Esophagus mucosa (tissue), 1 donor: ENCODE data around the gene CRAMP1. TPM values are rescaled to one million over a fixed set of nuclear protein-coding genes. Genes with fewer than 3 reads are reported as not detected.

ENCODE experiments used
- ATAC-seq: fragments of 200-7000 bp; cut with Tn5 transposase; one replicate; pipeline ENCODE4 v1.9.1; 2020
- total RNA-seq: library from RNA; stranded (reverse); gene quantifications from one replicate; pipeline ENCODE4 v1.2.4, GENCODE V29; 2023
- donor health status: DM: yes; HTN: yes; CAD: no.

Gene CRAMP1
- total RNA-seq, 1 donor from 2014 or later = 9.6 TPM

DNA sequence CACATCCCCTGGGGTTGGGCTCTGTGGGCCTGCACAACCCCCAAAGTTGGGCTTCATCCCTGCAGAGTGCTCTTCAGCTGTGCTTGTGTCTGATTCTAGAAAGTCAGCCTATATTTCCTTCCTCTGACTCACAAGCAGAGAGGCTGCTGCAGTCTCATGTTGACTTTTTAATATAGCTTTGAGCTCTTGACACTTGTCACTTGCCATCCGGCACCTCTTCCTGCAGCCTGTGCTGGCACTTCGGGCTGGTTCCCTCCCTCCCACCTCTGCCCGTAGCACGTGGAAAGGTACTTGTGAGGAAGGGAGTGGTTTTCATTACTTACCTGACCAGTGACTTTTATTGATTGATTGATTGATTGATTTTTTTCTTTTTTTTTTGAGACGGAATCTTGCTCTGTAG lies 46.9 kb downstream of the CRAMP1 start:
- no peak for ATAC-seq

DNA sequence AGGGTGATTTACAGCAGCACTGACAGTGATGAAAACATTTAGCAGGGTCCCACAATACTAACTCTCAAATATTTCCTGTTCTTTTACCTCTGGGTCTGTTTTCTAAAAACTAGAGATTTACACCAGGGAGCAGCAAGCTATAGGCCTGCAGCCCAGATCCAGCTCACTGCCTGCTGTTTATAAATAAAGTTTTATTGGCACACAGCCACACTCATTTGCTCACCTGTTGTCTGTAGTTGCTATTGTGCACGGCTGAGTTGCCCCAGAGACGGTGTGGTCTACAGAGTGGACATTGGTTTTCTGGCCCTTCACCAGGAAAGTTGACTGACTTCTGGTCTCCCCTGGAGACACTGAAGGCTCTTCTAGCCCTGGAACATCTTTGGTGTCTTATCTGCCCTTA lies 49.7 kb downstream of the CRAMP1 start:
- ATAC-seq = no peak

DNA sequence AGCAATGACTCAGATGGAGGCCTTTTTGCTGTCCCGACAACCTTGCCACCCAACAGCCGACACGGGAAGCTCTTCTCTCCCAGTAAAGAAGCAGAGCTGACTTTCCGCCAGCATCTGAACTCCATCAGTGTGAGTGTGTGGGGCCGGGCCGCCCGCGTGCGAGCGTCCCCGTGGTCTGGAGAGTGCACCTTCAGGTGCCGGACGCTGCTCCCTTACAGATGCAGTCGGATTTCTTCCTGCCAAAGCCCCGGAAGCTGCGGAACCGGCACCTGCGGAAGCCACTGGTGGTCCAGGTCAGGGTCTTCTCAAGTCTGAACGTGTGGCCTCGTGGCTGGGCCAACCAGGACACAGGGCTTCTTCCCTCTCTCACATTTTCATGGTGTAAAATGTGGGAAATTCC lies 50.4 kb downstream of the CRAMP1 start:
- ATAC-seq = no peak

DNA sequence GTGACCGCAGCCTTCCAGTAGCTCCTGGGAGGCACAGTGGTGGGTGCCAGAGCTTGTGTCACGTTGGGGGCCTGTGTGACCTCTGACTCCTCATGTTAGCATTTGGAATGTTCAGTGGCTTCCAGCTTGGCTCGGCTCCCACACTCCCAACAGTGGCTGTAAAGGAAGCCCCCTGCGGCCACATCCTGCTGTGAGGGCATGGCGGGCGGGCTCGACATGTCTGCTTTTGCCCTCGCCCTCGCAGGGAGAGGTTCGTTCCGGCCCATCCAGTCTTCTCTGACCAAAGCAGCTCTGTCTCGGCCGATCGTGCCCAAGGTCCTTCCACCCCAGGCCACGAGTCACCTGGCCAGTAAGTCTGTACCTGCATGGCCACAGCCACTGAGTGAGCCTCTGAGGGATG lies 53.7 kb downstream of the CRAMP1 start:
- ATAC-seq = no peak

DNA sequence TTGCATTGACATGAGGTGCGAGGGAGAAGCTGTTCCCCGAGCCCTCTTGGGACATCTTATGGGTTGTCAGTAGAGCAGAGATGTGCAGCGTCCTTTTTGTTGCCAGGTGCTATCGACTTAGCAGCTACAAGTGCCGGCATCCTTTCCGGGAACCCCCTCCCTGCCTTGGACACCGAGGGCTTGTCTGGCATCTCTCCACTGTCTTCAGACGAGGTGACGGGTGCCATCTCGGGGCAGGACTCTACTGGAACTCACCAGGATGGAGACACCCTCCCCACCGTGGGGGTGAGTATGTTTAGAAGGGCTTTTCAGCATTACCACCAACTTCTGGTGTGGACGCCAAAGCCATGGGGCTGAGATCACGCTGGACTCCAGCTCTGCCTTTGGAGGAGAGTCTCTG lies 54.2 kb downstream of the CRAMP1 start:
- ATAC-seq = no peak

DNA sequence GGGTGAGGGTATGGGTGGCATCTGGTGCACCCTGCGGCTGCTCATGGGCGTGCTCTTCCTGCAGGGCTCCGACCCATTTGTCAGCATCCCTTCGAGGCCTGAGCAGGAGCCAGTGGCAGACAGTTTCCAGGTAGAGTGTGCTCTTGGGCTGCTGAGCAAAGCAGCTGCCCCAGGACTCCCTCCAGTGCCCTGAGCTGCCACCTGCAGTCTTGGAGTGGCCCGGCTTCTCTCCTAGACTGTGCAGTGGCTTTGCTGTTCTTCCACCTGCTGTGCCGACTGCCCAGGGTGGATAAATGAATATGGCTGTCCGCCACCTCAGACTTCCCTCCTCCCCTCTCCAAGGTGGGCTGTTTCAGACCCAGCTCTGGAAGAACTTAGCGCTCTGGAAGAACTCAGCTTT lies 55.1 kb downstream of the CRAMP1 start:
- ATAC-seq = peak; percentile 22

DNA sequence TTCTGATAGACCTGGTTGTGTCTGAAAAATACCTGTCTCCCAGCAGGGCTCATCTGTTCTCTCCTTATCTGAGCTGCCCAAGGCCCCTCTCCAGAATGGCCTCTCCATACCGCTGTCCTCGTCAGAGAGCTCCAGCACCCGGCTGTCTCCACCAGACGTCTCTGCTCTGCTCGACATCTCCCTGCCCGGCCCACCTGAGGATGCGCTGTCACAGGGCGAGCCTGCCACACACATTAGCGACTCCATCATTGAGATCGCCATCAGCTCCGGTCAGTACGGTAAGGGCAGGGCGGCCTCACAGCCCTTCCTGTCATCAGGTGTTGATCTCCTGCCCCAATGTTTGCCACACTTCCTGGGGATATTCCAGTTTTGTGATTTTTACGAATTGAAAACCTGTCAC lies 55.8 kb downstream of the CRAMP1 start:
- no peak for ATAC-seq

DNA sequence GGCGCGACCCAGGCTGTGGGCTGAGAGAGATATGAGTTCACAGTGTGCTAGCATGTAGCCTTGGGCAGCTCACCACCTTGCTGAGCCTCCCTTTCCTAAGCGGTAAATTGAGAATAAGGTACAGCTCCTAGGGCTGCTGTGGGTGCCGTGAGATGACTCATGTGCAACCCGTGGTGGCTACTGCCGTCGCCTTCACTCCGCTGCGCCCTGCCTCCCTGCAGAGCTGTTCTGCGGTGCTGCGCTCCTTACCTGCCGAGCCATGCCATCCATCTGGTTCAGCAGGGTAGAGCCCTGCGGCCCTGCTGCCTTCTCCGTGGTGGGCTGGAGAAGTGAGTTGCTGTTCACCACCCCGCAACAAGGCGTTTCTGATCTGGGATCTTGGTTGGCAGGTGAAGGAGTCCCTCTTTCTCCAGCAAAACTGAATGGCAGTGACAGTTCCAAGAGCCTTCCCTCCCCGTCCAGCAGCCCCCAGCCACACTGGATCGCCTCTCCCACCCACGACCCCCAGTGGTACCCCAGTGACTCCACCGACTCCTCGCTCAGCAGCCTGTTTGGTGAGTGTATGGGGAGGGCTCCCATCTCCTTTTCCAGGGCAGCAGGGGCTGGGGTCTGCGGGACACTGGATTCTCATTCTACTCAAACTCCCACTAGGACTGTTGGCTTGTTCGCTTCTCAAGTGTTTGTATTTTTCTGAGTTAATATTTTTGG lies 56.6 kb downstream of the CRAMP1 start:
- ATAC-seq = no peak

DNA sequence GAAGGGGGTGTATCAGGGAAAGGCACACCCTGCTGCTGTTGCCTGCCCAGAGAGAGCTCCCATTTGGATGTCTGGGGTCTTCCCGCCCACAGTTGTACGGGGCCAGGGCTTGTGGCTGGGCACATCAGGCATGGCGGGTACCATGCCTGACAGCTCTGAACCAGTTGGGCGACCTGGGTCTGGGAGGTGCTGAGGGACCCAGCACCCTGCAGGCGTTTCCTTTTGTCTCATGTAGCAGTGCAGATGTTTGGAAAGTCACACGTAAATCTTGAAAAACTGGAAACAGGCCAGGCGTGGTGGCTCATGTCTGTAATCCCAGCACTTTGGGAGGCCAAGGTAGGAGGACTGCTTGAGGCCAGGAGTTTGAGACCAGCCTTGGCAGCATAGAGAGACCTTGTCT lies 57.5 kb downstream of the CRAMP1 start:
- ATAC-seq = peak; percentile 70

DNA sequence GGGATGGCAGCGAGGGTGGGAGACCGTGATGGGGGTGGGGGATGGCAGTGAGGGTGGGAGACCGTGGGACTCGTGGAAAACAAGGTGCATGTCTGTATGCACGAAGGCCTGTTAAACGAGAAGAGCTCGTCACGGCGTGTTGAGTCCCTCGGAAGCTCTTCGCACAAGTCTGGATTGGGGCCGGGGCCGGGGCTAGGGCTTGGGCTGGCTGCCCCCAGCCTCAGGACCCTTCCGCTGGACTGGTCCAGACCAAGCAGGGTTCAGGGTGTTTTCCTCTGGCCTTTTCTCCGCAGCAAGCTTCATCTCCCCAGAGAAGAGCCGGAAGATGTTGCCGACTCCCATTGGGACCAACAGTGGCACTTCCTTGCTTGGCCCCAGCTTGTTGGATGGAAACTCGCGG lies 58.2 kb downstream of the CRAMP1 start:
- ATAC-seq = no peak

DNA sequence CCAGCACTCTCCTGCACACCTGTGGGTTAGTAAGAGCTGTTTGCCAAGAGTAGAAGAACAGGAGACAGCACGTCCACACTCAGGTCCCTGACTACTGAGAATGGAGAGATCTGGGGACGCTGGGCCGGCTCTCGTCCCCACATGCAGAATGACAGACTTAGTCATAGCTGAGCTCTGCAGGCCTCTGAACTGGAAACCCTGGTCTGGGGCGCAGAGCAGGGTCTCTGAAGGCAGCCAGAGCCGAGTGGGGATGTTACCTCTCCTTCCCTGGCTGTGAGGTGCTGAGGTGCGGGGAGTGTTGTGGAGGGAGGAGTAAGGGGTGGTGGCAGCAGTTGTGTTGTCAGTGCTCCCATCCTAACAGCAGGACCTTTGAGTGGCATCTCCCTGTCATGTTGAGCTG lies 58.7 kb downstream of the CRAMP1 start:
- no peak for ATAC-seq

DNA sequence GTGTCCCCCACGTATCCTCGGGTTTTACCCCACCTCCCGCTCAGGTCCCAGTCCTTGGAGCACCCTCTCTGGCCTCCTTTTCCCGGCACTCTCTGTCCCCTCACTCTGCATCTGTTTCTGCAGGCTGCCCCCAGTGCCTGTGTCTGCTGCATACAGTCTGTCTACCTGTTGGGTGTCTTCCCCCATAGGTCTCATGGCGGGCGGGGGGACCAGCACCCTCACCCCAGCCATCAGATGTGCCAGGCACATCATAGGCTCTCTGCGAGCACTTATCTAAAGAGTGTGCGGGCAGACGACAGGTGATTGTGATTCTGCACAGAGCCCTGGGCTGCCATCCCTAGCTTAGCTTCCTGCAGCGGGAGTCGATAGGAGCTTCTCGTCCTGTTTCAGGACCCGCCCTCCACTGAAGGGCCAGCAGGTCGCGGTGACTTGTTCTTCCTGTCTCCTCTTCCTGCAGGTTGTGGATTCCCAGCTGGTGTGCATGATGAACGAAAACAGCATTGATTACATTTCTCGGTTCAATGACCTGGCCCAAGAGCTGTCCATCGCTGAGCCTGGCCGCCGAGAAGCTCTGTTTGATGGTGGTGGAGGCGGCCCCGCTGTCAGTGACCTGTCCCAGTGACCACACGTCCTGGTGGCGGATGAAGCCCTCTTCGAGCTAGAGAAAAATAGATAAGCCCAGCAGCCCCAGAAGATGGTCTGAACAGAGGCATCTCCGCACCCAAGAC lies 61.4 kb downstream of the CRAMP1 start:
- ATAC-seq = no peak

DNA sequence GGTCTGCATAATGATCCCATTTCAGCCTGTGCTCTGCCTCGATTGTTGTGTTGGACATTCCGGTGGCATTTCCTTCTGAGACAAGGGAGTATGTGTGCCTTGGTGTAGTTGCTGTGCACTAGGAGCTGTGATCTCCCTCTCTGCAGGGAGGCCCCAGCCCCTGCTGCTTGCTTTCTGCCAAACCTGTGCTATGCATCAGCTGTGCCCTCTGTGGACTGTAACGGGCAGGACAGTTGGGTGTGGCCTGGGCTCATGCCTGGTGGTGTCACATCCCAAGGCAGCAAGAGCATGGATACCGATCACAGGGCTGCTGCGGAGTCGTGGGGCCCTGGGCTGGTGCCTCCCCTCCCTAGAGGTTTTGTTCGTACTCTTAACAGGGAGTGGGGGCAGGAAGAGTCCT lies 62.1 kb downstream of the CRAMP1 start:
- no peak for ATAC-seq

DNA sequence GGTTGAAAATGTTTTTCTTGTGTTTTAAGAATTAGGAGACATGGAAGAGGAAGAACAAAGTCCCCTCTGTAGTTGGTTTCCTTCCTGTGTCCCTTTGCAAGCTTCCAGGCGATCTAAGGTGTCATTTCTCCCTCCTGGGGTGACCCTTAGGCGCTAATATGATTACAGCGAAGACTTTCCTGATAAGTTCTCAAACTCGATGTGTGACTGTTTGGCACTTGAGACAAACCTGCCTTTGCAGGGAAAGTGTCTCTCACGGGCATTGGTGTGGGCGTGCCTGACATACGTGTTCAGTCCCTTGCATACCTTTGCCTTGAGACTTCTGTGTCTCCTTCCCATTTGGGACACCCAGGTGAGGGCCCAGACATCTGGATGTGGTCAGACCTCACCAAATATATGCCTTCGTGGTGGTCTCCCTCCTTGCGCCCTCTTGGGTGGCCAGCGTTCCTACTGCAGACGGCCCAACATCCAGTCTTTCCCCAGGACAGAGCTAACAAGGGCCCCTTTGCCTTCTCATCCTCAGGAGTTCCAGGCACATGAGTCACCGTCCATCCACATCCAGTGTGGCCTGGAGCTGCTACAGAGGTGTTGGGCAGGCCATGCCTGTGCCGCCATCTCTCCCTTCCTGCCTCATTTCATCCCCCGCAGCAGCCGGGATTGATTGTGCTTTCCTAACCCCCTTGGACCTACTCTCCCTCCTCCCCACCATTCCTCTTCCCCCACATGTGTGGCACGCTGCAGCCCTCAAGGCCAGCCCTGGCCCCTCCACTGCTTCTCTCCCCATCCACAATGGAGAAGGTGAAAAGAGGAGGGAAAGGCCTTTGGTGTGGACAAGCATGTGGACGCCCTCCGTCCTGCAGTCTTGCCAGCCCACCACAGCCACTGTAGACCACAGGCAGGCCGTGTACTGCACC lies 62.8 kb downstream of the CRAMP1 start:
- no peak for ATAC-seq

DNA sequence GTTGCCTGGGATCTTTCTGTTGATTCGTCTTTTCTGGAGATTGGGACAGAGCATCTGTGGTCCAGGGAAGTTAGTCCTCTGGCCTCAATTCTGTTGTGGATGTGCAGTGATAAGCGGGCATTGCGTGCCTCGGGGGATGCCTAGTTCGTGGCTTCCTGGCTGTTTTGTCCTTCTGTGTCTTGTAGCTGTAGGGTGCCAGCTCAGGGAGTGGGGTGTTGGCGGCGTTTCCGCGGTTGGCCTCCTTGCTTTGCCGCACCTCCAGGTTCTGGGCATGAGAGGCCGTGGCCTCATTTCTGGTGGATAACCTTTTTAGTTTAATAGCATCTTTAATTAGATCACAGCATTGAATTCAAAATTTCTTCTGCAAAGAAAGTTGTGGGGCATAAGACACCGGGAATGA lies 64.5 kb downstream of the CRAMP1 start:
- no peak for ATAC-seq

DNA sequence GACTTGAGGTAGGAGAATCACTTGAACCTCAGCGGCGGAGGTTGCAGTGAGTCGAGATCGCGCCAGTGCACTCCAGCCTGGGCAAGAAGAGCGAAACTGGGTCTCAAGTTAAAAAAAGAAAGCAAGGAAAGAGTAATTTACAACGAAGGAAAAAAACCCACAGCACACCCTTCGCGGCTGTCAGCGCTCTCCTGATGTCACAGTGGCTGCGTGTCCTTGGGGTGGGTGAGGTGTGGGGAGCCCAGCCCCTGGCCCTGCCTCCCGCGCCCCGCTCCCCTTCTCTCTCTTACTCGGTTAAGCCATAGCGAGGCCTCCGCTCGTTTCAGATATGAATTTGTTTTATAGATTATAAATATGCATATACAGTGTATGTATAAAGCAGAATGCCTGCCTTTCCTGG lies 65.2 kb downstream of the CRAMP1 start:
- no peak for ATAC-seq

DNA sequence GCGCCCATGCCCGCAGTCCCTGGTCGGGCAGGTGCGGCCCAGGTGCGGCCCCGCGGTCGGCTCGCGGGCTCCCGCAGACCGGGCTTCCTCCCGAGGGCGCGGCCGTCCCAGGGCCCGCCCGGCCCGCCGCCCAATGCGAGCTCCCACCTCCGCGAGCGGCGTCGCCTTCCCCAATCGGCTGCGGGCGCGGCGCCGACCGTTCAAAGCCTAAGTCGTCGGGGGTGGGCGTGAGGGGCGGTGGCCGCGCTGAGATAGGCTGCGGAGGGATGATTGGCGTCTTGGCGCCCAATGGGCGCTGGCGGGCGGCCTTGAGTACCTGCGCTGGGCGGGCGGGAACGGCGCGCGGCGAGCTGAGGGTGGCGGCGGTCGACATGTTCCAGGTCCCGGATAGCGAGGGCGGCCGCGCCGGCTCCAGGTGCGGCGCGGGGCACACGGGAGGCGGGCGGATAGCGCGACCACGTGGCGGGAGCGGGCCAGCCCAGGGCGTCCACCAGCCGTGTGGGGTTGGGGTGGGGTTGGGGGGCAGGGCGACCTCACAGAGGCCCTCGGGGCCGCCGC lies 65.9 kb downstream of the CRAMP1 start, which contains the start of gene JPT2:
Gene JPT2 (plus strand): TSS at position 338 of the 558 bp plus-strand sequence. CDS start 34 bp downstream, at position 372.
- ATAC-seq = peak; percentile 97

DNA sequence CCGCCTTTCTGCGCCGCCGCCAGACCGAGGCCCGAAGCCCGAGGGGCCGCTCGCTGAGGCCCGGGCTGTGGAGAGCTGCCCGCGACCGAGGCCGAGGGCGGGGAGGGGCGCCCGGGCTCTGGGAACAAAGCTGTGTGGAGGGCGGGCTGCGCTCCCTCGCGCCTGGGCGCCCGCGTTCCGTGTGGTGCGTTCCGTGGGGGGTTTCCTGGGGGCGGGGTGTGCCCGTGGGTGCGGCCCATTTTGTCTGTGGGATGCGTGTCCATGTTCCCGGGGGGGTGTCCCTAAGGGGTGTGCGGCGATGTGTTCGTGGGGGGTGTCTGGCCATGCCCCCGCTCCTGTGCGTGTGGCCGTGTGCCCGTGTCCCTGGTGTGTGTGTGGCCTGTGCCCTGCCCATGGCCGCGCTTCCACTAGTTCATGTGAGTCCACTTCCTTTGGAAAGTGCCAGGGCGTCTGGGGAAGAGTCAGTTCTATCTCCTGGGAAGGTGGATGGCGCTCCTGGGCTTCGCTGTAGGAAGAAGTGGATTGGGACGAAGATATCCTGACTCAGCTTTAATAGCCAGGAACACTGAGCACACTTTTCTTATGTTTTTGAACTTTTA lies 66.4 kb downstream of the CRAMP1 start:
- peak; percentile 24 for ATAC-seq

DNA sequence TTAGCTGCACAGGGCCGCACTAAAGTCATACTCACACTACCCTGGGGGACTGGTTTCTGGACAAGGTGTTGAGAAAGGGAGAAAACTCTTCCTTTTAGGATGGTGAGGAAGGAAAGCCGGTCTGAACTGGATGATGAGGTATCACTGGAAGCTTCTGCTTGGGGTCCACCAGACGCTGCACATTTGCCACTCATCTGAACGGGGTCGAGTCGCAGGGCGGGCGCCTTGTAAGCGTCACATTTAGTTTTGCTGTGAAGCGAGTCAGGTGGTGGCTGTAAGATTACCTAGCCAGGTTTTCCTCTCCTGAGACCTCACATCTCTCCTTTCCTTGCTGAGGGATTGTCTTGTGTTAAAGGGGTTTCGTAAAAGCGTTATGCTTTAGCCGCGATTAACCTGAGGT lies 68.2 kb downstream of the CRAMP1 start:
- ATAC-seq = no peak

DNA sequence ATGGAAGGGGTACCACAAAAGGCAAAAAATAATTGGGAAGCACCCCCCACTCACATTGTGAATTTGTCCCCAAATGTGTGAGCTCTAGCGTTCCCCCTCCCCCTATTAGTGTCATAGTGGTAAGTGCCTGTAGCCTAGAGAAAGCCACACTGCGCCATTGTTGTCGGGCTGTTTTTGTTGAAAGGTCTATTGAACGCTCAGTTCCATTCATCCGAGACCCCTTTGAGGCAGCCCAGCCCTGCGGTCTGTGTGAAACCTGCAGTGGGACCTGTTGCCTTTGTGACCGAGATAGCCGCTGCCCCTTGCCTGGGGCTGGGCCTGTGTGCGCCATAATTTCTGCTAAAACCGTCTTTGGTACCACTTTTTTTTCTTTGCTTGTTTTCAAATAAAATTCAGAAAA lies 68.9 kb downstream of the CRAMP1 start:
- ATAC-seq = no peak

DNA sequence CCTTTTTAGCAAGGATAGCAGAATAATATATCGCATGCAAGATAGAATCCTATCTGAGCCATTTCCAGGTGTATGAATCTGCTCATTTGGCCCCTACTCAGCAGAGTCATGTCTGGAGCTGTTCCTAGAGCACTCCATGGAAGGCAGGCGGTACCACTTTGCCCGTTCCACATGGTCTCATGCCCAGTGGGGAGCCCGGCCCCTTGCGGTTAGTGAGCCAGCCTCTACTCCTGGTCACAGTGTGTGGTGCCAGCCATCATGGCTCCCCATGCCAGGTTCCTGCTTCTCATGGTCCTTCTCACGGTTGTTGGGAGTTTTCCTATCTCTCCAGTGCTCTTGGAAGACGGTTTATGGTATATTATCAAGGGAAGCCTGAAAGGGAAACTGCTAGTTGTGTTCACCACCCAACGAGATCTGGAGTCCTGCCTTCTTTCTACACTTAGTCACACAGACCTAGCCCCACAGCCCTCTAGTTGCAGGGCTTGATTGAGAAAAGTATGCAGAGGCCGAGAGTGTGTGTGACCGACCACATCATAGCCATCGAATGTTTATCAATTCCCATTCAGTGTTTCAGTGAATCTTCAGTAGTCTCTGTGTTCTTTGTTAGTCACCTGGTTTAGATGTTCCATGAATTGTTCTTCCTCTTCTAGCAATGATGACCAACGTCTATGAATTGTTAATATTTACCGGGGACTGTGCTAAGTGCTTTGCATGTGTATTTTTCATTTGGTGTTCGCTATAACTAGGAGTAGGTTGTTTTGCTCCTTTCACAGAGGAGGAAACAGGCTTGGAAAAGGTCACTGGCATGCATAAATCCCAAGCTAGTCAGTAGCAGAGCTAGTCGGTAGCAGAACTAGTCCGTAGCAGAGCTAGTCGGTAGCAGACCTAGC lies 75.5 kb downstream of the CRAMP1 start:
- peak; percentile 37 for ATAC-seq
